Measurements from ENCODE around the gene AGTPBP1.

DNA sequence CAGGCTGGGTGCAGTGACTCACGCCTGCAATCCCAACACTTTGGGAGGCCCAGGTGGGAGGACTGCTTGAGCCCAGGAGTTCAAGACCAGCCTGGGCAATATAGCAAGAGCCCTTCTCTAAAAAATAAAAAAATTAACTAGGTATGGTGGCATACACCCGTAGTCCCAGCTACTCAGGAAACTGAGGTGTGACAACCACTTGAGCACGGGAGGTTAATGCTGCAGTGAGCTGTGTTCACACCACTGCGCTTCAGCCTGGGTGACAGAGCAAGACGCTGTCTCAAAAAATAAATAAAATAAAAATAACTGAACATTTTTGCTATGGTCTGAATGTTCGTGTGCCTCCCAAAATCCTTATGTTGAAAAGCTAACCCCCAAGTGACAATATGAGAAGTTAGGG is 24.5 kb downstream of the AGTPBP1 start:
- TF ChIP-seq, protein P1, sequence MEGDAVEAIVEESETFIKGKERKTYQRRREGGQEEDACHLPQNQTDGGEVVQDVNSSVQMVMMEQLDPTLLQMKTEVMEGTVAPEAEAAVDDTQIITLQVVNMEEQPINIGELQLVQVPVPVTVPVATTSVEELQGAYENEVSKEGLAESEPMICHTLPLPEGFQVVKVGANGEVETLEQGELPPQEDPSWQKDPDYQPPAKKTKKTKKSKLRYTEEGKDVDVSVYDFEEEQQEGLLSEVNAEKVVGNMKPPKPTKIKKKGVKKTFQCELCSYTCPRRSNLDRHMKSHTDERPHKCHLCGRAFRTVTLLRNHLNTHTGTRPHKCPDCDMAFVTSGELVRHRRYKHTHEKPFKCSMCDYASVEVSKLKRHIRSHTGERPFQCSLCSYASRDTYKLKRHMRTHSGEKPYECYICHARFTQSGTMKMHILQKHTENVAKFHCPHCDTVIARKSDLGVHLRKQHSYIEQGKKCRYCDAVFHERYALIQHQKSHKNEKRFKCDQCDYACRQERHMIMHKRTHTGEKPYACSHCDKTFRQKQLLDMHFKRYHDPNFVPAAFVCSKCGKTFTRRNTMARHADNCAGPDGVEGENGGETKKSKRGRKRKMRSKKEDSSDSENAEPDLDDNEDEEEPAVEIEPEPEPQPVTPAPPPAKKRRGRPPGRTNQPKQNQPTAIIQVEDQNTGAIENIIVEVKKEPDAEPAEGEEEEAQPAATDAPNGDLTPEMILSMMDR (IDR thresholded peaks at IDR 0.05): no peak
- TF ChIP-seq EP300 (IDR thresholded peaks at IDR 0.05): no peak
